Calu3 (cell line): ENCODE data around the gene NHLRC1. TPM values are rescaled to one million over a fixed set of nuclear protein-coding genes. Genes with fewer than 3 reads are reported as not detected.

Experiments
- BruUV-seq: library from RNA; stranded (reverse); fragments of 400-500 nt; replicated peaks from 2 replicates; lab custom pipeline; 2021; lab: Mats Ljungman, UMichigan
- CTCF ChIA-PET: fragments of 300-600 bp; sonication (Branson Sonifier 250); formaldehyde crosslinking; loops from one replicate; lab custom pipeline; 2022; ENCODE audit warnings: antibody characterized with exemption; lab: Charles Lee
- DNase-seq: peaks from one replicate; pipeline ENCODE4 v3.0.0; 2022
- H3K27ac Mint-ChIP-seq: one replicate; pipeline ENCODE4 v1.8.0; 2022; ENCODE audit warnings: mixed read lengths; ENCODE audit not compliant: unreplicated experiment
- H3K27me3 Mint-ChIP-seq: one replicate; pipeline ENCODE4 v1.8.0; 2022; ENCODE audit warnings: mixed read lengths; ENCODE audit not compliant: unreplicated experiment
- H3K36me3 Mint-ChIP-seq: one replicate; pipeline ENCODE4 v1.8.0; 2022; ENCODE audit warnings: mild to moderate bottlenecking, moderate library complexity, mixed read lengths; ENCODE audit not compliant: insufficient read depth, unreplicated experiment
- H3K4me1 Mint-ChIP-seq: one replicate; pipeline ENCODE4 v1.8.0; 2022; ENCODE audit warnings: mild to moderate bottlenecking, low read depth, mixed read lengths; ENCODE audit not compliant: unreplicated experiment
- H3K4me3 Mint-ChIP-seq: one replicate; pipeline ENCODE4 v1.8.0; 2022; ENCODE audit warnings: mild to moderate bottlenecking, low read depth, moderate library complexity, mixed read lengths; ENCODE audit not compliant: unreplicated experiment
- H3K9me3 Mint-ChIP-seq: one replicate; pipeline ENCODE4 v1.8.0; 2022; ENCODE audit warnings: low read depth, mixed read lengths; ENCODE audit not compliant: unreplicated experiment
- intact Hi-C: fragments of 100-400 bp; cut with micrococcal nuclease; formaldehyde crosslinking; loops from one replicate; pipeline ENCODE4 v1.10.0; 2022; ENCODE audit not compliant: unreplicated experiment
- total RNA-seq: library from RNA; stranded (reverse); gene quantifications from 2 replicates; pipeline ENCODE4 v1.2.3, GENCODE V29; 2022
- TF ChIP-seq, protein P1 (sequence below): fragments of 200-600 bp; IDR thresholded peaks from one replicate; pipeline ENCODE4 v1.8.0; 2022; ENCODE audit warnings: antibody characterized with exemption; ENCODE audit not compliant: unreplicated experiment

Gene NHLRC1
- total RNA-seq, 1 experiment from 2014 or later = 0.92 TPM

GRCh38 chr6:18155864-18156421 is 33.5 kb upstream of the NHLRC1 start:
- peak overlapping the region; percentile 93 for H3K4me3 Mint-ChIP-seq
- intact Hi-C loops = loop anchor here (10.0 kb wide), 1 partner anchor 109 kb away; the partner anchor contains the start of gene DEK
- no peak overlapping the region for H3K27ac Mint-ChIP-seq
- peaks cover 9% of the 10 kb centered on the region for H3K4me1 Mint-ChIP-seq
- BruUV-seq = no TSS peak
- CTCF ChIA-PET = no interaction called here
- no peaks in the 10 kb centered on the region for H3K27me3 Mint-ChIP-seq
- DNase-seq = peak; percentile 68
- H3K36me3 Mint-ChIP-seq = peaks cover 27% of the 10 kb centered on the region
- no peaks in the 10 kb centered on the region for H3K9me3 Mint-ChIP-seq
- TF ChIP-seq, protein P1, sequence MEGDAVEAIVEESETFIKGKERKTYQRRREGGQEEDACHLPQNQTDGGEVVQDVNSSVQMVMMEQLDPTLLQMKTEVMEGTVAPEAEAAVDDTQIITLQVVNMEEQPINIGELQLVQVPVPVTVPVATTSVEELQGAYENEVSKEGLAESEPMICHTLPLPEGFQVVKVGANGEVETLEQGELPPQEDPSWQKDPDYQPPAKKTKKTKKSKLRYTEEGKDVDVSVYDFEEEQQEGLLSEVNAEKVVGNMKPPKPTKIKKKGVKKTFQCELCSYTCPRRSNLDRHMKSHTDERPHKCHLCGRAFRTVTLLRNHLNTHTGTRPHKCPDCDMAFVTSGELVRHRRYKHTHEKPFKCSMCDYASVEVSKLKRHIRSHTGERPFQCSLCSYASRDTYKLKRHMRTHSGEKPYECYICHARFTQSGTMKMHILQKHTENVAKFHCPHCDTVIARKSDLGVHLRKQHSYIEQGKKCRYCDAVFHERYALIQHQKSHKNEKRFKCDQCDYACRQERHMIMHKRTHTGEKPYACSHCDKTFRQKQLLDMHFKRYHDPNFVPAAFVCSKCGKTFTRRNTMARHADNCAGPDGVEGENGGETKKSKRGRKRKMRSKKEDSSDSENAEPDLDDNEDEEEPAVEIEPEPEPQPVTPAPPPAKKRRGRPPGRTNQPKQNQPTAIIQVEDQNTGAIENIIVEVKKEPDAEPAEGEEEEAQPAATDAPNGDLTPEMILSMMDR = no peak

GRCh38 chr6:18155150-18155863 is 32.8 kb upstream of the NHLRC1 start, which contains the start of gene KDM1B:
TSS of gene KDM1B (plus strand) at chr6:18155422. CDS start at chr6:18159896, 4,474 bp downstream.
- Mint-ChIP-seq H3K27me3 (no peaks in the 10 kb centered on the region), H3K4me3 (peak within 1 kb of the TSS; percentile 93), H3K4me1 (peaks cover 9% of the 10 kb centered on the region), H3K27ac (peak within 1 kb of the TSS; percentile 81), H3K9me3 (no peaks in the 10 kb centered on the region), H3K36me3 (peaks cover 27% of the 10 kb centered on the region)
- intact Hi-C loops = loop anchor here (10.0 kb wide), 1 partner anchor 109 kb away; the partner anchor contains the start of gene DEK
- TF ChIP-seq, protein P1 = no peak
- DNase-seq = peak; percentile 95
- BruUV-seq = no TSS peak
- CTCF ChIA-PET = no interaction called here

GRCh38 chr6:18154507-18155149 is 32.2 kb upstream of the NHLRC1 start, which contains the start of gene TPMT:
TSS of gene TPMT (minus strand) at chr6:18155077. CDS start at chr6:18149127, 5,950 bp downstream.
- TF ChIP-seq, protein P1 = no peak
- Mint-ChIP-seq H3K27ac (peak within 1 kb of the TSS; percentile 81), H3K36me3 (peaks cover 23% of the 10 kb centered on the region), H3K4me1 (peaks cover 9% of the 10 kb centered on the region), H3K27me3 (no peaks in the 10 kb centered on the region), H3K4me3 (peak within 1 kb of the TSS; percentile 93), H3K9me3 (no peaks in the 10 kb centered on the region)
- intact Hi-C loops = loop anchor here (10.0 kb wide), 1 partner anchor 110 kb away; the partner anchor contains the start of gene DEK
- CTCF ChIA-PET = interaction anchor here (0.6 kb wide), 1 partner anchor 112 kb away, joined by 3 read pairs; no protein-coding TSS in a partner anchor
- BruUV-seq = TSS peak; percentile 81
- DNase-seq = peak; percentile 2

- CTCF ChIA-PET = no interaction called here
- H3K4me1 Mint-ChIP-seq = peaks cover 9% of the 10 kb centered on the region
- H3K4me3 Mint-ChIP-seq = no peak overlapping the region
- H3K9me3 Mint-ChIP-seq = no peaks in the 10 kb centered on the region
- BruUV-seq = no TSS peak
- intact Hi-C loops = loop anchor here (10.0 kb wide), 1 partner anchor 111 kb away; the partner anchor contains the start of gene DEK
- no peak overlapping the region for H3K27ac Mint-ChIP-seq
- H3K36me3 Mint-ChIP-seq = peaks cover 23% of the 10 kb centered on the region
- TF ChIP-seq, protein P1 = no peak
- DNase-seq = no peak
- no peaks in the 10 kb centered on the region for H3K27me3 Mint-ChIP-seq
These were observed 30.8 kb upstream of the NHLRC1 start for GRCh38 chr6:18153311-18153703.
